LNCaP clone FGC (cell line): ENCODE data around the gene TWF2.

Experiments
- DNase-seq: peaks from one replicate; pipeline ENCODE4 v3.0.0-alpha.2; 2011; ENCODE audit warnings: low read depth
- H3K4me3 ChIP-seq: 2 replicates; pipeline ENCODE4 v1.5.1; 2011; ENCODE audit warnings: mild to moderate bottlenecking, low read depth, low read length, control low read depth
- TF ChIP-seq, protein P1 (sequence below): IDR thresholded peaks from 2 replicates; pipeline ENCODE4 v1.5.1; 2012; ENCODE audit warnings: mild to moderate bottlenecking; ENCODE audit not compliant: control insufficient read depth, insufficient read depth; ENCODE audit errors: extremely low read depth

The TWF2 gene

DNA sequence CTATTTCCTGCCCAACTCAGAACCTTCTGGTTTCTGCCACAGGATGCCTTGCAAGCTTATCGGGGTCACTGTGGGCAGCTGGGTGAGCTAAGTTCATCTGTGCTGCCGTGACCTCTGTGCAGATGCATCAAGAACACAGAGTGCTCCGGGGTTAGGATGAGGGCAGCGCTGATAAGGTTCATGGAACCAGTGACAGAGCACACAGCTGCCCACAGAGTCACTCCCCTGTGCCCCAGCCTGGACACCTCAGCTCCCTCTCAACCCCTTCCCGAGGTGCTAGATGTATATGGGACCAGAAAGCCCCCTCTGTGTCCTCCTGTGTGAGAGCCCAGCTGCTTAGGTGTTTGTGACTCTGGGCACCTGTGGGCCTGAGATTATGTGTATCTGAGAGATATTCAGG, 56.8 kb downstream of the TWF2 start:
- no peak overlapping the region for H3K4me3 ChIP-seq
- DNase-seq, result no peak
- TF ChIP-seq, protein P1, sequence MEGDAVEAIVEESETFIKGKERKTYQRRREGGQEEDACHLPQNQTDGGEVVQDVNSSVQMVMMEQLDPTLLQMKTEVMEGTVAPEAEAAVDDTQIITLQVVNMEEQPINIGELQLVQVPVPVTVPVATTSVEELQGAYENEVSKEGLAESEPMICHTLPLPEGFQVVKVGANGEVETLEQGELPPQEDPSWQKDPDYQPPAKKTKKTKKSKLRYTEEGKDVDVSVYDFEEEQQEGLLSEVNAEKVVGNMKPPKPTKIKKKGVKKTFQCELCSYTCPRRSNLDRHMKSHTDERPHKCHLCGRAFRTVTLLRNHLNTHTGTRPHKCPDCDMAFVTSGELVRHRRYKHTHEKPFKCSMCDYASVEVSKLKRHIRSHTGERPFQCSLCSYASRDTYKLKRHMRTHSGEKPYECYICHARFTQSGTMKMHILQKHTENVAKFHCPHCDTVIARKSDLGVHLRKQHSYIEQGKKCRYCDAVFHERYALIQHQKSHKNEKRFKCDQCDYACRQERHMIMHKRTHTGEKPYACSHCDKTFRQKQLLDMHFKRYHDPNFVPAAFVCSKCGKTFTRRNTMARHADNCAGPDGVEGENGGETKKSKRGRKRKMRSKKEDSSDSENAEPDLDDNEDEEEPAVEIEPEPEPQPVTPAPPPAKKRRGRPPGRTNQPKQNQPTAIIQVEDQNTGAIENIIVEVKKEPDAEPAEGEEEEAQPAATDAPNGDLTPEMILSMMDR, result no peak

DNA sequence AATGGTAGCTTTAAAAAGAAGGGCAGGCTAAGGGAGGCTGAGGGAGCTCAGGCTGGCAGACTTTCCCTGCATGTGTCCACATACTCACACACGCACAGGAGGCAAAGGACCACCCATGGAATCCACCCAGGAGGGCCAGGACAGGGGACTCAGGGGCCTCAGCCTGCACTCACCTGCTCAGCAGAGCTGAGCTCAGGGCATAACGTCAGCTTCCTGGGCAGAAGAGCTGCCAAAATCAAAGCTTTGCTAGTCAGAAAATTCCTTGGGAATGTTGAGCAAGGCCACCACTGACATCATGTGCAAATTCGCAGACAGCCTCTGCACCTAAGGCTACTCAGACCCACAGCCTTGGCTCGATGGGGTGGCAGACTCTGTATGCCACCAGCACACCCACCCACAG, 57.4 kb downstream of the TWF2 start:
- TF ChIP-seq, protein P1, result no peak
- H3K4me3 ChIP-seq, result no peak overlapping the region
- DNase-seq, result no peak
